Stimulated activated CD4-positive, alpha-beta T cell treated with anti-CD3 and anti-CD28 coated beads, TNF-alpha, amount 100 ng/mL, for 48 hours (primary cell): ENCODE measurements around the gene RUSF1.

Source experiments
- DNase-seq, 3 donors: peaks; one replicate each; pipeline ENCODE4 v3.0.0-alpha.2; 2020; ENCODE audit warnings: low read depth in 3 of 3

RUSF1 gene

DNA sequence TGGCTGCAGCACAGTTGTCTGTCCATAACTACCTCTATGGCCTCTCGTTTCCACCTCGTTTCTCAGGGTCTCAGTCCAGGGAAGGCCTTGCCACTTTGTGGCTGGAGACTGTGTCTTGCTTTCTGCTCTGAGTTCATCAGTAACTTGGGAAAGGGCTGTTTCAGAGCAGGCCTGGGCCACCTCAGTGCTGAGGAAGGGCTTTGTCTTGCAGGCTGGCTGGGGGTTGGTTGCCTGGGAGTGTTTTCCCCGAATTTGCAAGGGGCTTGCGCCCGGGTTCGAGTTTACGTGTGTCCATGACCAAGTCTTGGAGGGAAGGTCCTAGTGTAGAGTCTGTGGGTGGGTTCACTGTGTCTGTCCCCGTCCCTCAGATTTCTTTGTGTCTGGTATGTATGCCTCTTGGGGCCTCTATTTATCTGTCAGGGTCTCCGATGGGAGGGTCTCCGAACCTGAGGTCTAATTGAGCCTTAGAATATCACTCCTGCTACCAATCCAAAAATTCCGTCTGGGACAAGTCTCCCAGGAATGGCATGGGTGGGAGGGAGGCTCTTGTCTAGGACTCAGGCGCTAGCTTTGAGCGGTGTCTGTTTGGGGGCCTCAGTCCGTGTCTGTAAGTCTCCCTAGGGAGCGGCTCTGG lies 36.8 kb downstream of the RUSF1 start:
- no peak for DNase-seq

DNA sequence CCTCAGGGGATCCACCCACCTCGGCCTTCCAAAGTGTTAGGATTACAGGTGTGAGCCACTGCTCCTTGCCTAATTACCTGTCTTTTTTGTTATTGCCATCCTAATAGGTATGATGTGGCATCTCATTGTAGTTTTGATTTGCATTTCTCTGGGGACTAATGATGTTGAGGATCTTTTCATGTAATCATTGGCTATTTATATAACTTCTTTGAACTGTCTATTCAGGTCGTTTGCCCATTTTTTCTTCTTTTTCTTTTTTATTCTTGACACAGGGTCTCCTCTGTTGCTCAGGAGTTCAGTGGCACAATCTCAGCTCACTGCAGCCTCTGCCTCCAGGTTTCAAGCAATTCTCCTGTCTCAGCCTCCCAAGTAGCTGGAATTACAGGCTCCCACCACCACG lies 37.6 kb downstream of the RUSF1 start:
- DNase-seq = no peak

DNA sequence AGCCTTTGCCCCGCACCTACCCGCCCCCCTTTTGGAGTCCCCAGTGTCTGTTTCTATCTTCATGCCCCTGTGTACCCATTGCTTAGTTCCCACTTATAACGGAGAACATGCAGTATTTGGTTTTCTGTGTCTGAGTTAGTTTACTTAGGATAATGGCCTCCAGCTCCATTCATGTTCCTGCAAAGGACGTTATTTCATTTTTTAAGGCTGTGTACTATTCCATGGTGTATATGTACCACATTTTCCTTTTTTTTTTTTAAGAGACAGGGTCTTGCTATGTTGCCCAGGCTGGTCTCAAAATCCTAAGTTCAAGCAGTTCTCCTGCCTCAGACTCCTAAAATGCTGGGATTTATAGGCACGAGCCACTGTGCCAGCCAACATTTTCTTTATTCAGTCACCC lies 40.3 kb downstream of the RUSF1 start:
- no peak for DNase-seq

DNA sequence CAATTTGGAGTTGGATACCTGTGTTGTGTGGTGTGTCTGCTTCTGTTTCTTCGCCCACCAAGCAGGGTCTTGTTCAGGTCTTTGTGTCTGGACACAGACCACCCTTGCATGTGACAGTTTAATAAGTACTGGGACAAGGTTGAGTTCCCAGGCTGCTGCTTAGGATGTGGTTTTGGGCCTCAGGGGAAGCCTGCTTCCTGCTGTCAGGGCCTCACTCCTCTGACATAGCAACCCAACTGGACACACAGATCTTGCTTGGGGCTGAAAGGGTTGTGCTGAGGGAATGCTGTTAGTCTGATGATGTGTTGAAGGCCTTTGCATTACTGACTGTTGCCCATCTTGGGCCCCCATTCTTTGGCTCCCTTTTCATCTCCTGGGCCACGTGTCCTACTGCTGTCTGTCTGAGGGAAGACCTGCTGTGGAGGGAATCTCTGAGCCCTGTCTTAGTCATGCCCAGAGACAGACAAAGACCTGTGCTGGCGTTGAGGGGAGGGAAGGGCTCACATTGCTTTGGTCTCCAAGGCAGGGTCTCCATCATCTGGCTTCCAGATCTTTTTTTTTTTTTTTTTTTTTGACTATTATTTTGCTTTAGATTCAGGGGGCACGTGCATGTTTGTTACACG lies 40.9 kb downstream of the RUSF1 start:
- DNase-seq = no peak

DNA sequence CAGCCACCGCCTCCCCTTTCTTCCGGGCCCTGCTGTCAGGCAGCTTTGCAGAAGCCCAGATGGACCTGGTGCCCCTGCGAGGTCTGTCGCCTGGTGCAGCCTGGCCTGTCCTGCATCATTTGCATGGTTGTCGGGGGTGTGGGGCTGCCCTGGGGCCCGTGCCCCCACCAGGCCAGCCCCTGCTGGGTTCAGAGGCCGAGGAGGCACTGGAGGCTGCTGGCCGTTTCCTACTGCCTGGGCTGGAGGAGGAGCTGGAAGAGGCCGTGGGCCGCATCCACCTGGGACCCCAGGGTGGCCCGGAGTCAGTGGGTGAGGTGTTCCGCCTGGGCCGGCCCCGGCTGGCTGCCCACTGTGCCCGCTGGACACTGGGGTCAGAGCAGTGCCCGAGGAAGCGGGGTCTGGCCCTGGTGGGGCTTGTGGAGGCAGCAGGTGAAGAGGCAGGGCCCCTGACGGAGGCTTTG lies 41.8 kb downstream of the RUSF1 start:
- no peak for DNase-seq

DNA sequence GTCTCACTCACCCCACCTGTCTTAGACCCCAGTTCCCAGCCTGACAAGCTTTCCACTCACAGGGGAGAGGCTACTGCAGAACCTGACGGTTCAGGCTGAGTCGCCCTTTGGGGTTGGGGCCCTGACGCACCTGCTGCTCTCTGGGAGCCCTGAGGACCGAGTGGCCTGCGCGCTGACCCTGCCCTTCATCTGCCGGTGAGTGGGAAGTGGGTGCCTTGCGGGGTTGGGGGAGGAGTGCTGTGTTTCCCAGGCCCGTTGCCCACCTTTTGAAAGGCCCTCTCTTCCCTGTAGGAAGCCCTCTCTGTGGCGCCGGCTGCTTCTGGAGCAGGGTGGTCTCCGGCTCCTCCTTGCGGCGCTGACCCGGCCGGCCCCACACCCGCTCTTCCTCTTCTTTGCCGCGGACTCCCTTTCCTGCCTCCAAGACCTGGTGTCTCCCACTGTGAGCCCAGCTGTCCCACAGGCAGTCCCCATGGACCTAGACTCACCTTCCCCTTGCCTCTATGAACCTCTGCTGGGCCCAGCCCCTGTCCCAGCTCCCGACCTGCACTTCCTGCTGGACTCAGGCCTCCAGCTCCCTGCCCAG lies 42.3 kb downstream of the RUSF1 start:
- DNase-seq = no peak

DNA sequence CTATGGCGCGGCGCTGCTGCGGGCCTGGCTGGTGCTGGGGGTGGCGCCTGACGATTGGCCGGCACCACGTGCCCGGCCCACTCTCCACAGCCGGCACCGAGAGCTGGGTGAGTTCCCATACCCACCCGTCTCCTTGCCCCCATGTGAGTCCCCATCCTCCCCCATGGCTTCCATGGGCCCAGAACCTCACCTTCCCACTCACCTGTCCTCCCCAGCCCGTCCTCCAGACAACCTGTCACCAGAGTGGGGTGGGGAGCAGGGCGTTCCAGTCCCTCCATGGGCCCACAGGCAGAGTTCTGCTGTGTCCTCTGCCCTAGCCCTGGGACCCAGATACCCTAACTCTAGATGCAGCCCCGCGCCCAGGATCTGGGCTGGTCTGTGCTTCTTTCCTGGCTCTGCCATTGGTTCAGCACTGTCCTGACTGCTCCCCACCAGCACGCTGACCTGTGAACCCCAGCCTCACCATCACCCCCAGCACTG lies 43.4 kb downstream of the RUSF1 start:
- DNase-seq = no peak

DNA sequence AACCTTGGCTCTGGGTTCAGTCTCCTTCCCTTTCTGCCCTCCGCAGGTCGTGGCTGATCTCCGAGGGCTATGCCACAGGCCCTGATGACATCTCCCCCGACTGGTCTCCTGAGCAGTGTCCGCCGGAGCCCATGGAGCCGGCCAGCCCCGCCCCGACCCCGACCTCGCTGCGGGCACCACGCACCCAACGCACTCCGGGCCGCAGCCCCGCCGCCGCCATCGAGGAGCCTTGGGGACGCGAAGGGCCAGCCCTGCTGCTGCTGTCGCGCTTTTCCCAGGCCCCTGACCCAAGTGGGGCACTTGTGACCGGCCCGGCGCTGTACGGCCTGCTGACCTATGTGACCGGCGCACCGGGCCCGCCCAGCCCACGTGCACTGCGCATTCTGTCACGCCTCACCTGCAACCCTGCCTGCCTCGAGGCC lies 43.8 kb downstream of the RUSF1 start:
- no peak for DNase-seq

DNA sequence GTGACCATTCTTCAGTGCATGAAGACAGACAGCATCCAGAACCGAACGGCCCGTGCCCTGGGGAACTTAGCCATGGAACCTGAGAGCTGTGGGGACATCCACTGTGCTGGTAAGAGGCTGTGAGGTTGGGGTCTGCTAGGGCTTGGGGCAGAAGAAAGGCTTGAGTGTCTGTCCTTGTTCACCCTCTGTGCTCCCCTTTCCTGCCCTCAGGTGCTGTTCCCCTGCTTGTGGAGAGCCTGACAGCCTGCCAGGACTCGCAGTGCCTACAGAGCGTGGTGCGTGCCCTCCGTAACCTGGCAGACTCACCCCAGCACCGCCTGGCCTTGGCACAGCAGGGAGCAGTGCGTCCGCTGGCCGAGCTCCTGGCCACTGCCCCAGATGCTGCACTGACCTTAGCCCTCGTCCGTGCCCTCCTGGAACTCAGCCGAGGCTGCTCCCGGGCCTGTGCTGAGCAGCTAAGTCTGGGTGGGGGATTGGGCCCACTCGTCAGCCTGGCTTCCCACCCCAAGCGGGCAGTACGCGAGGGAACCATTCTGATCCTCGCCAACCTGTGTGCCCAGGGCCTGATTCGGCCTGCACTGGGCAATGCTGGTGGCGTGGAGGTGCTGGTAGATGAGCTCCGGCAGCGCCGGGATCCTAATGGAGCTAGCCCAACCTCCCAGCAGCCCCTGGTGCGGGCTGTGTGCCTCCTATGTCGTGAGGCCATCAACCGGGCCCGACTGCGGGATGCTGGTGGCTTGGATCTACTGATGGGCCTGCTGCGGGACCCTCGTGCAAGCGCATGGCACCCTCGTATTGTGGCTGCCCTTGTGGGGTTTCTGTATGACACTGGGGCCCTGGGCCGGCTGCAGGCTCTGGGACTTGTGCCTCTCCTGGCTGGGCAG lies 46.0 kb downstream of the RUSF1 start:
- no peak for DNase-seq

DNA sequence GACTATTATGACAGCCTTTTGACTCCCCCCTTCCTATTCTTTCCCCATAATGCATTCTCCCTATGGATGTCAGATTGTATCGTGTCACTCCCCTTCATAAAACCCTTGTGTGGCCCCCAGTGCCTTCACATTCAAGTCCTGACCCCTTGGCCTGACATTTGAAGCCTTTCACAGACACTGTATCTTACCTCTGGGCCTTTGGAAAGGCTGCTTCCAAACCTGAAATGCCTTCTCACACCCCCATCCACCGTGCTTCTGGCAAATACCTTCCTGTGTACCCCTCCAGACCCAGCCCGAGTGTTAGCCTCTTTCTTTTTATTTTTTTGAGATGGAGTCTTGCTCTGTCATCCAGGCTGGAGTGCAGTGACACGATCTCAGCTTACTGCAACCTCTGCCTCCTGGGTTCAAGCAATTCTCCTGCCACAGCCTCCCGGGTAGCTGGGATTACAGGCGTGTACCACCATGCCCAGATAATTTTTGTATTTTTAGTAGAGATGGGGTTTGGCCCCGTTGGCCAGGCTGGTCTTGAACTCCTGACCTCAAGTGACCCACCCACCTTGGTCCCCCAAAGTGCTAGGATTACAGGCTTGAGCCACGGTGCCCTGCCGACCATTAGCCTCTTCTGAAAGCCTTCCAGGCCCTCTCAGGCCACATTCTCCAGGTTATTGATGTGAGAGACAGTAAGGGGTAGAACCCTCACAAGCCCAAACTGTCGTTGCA lies 46.8 kb downstream of the RUSF1 start:
- no peak for DNase-seq

DNA sequence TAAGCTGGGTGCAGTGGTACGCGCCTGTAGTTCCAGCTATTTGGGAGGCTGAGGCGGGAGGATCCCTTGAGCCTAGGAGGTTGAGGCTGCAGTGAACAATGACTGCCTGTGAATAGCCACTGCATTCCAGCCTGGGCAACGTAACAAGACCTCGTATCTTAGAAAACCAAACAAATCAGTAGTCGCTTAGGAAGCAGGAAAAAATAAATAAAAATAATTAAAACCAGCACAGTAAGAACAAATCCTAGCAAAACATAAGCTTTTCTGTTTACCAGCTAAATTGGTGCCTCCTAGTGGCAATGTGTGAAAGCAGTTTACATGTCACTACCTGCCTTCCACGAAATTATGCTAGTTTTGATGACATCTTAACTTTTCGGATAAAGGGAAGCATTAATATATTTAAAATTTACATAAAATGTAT lies 47.6 kb downstream of the RUSF1 start:
- DNase-seq = no peak

DNA sequence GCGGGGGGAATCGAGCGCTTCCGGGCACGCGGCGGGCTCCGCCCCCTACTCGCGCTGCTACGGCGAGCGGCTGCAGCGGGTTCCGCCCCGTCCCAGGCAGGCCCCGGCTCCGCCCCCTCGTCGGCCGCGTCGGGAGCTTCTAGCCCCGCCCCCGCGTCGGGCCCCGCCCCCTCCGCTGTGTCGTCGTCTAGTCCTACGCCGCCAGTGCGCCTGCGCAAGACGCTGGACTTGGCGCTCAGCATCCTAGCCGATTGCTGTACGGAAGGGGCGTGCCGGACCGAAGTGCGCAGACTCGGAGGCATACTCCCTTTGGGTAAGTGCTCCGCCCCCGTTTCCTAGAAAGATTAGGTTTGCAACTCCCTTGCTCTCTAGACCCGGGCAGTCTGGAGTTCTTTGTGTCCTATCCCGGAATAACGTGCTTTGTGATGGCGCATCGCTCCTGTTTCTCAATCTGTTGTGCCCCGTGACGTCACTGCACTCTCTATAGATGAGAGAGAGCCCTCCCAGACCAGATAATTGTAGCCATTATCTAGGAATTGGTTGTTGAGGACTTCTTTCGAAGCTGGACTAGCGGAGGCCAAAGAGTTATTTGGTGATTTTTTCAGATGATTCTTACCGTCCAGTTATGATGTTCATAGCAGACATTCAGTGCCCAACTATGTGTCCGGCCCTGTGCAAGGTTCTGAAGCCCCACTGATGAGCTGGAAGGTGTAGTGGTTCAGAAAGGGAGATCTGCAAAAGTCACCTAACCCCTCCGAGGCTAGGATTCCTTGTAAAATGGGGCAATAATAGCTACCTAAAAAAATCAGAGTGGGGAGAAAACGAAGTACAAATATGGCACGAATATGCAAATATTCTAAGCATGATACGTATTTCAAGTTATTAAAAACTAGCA lies 48.3 kb downstream of the RUSF1 start:
- DNase-seq = peak; percentile 100

DNA sequence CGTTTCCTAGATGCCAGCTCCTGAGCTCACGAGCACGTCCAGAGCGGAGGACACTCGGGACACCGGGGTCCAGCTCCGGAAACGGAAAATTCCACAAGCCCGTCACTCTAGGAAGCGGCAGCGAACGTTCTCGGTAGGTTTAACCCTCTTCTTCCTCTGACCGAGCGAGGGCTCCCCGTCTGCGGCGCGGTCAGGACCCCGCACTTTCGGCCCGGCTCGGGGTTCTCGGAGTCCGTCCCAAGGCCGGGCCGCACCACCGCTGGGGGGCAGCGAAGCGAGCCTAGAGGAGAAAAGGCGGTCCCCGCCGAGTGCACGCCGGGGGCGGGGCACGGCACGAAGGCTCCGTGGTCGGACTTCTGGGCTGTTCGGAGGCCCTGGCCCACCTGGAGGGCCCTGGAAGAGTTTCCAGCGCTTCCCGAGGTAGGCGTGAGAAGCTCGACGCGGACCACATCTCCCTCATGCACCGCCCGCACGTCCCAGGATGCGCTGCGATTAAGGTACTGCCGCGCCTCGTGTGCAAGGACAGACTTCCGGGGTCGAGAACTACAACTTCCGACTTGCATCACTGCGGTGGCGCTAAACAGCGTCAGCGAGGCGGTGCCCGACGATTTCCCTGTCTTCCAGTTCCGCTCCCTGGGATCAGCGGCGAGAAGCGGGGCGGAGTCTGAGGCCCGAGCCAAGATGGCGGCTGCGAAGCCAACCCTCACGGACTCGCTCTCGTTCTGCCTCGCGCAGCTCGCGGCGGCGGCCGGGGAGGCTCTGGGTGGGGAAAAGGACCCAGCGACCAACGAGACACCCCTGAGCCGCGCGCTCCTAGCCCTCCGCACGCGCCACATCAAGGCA lies 49.1 kb downstream of the RUSF1 start, which contains the start of gene ARMC5:
ARMC5 (plus strand) TSS at position 658 of the 843 bp plus-strand sequence; CDS start at position 682, 24 bp downstream.
- DNase-seq = peak; percentile 84 to 96 (median 92)

DNA sequence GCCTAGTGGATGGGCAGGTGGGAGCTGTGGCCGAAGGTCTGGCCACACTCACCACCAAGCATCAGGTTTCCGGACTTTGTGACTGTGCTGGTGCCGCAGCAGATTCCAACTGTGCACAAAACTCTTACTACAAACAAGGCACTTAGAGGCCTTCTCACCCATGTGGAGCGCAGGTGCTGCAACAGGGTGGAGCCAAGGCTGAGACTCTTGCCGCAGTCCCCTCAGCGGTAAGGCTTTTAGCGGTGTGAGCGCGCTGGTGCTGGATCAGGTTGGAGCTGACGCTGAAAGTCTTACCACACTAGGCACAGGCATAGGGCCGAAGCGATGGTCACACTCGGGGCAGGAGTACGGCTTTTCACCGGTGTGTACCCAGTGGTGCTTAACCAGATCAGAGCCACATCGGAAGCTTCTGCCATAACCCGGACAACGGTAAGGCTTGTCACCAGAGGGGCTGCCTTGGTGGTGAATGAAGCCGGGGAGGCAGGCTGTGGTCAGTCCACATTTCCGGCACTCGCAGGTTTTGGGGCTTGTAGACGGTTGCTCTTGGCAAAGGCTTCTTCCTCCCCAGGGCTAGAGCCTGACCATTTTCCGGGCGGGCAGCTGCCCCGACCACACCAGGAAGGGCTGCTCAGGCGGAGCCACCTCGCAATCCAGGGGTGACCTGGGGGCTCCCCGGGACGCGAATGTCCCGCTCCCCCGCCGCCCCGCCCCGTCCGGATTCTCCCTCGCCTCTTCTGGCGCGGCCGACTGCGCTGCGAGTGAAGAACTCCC lies 49.9 kb downstream of the RUSF1 start:
- peak in 1 of 3 donors; percentile 33 for DNase-seq

DNA sequence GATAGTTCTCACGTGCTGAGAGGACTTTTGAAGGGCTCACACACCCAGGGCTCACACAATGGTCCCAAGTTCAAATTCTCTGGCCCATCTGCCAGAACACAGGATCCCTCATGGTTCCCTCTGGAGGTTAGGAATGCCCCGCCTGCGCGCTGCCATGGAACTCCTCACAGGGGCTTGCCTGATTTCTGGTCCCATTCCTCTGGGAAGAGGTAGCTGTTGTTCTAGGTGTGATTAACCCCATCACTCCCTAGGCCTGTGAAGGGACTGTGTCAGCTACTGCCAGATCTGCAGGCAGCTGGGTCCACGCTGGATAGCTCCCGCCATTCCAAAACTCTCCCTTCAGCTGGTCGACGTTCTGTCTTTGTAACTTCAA lies 51.2 kb downstream of the RUSF1 start:
- DNase-seq = no peak

DNA sequence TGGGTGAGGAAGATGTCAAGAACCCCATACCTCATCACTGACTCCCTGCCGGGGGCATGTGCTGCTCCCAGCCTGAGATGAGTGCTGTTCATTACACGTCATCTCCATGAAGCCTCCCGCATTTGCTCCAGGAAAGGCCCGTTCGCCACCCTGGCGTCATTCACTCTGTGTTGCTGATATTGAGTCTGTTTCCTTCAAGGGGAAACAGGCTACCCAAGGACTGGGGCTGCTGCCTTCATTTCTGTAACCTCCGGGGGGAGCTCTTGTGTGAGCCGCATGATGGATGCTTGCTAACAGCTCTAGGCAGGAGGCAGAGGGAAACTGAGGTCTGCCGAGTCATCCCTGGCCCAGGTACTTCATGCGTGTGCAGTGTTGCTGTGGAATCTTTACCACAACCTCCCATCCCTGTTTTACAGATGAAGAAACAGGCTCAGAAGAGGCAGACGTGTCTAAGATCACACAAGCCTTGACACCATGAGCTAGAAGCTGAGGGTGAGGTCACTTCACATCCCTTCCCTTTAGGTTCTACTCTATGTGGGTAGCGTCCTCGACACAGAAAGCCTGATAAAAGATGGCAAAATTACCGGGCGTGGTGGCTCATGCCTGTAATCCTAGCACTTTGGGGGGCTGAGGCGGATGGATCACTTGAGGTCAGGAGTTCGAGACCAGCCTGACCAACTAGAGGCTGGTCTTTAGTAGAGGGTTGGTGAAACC lies 52.4 kb downstream of the RUSF1 start:
- no peak for DNase-seq

DNA sequence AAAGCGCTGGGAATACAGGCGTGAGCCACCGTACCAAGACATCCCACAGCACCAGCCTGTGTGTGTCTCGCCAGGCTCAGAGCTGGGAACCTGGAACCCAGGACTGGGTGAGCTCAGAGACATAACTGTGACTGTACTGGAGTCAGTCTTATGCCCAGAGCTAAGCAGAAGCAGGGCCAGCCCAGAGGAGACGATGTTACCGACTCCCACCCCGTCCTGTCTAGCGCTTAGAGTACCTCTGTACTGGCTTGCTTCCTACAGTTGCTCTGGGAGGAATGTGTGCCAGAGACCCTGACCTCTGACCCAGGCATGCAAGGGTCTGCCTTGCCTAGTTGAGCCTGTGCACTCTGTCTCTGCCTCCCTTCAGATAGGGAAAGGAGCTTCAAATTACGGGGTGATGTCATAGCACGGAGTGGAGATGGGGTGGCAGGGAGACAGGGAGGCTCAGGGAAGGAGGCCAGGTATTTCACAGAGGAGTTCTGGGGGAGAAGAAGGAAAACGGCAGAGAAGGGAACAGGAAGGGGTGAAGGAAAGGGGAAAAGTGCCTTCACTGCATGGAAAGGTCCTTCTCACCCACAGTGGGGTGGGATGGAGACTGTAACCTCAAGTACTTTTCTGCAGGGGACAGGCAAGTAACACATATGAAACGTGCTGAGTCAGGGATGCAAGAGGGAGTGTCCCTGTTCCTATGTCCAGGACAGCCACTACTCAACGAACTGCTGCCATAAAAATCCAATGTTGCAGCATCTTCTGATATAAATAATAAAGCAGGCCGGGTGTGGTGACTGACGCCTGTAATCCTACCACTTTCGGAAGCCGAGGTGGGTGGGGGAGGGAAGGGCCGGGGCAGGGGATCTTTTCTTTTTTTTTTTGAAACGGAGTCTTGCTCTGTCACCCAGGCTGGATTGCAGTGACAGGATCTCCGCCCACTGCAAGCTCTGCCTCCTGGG lies 54.7 kb downstream of the RUSF1 start:
- no peak for DNase-seq
